Kidney (tissue), 14 donors: ENCODE measurements around the gene NUP85. TPM values are rescaled to one million over a fixed set of nuclear protein-coding genes. Genes with fewer than 3 reads are reported as not detected.
A peak's percentile ranks its signal among the peaks of the same experiment; 100 is the strongest.

ENCODE experiments used
- DNase-seq, 5 donors: peaks; one replicate each; pipeline ENCODE4 v3.0.0-alpha.2; 2013 to 2020
- FAIRE-seq: peaks from 2 replicates; lab custom pipeline; 2012; peaks lifted over from hg19 to GRCh38; lab: Jason Lieb, UNC
- H3K27ac ChIP-seq, 2 donors: one replicate each; pipeline ENCODE4 v1.7.0; 2013; ENCODE audit warnings: low read depth in 2 of 2, low read length in 2 of 2, inconsistent platforms in 1 of 2
- H3K27me3 ChIP-seq: one replicate; pipeline ENCODE4 v1.7.1; 2013; ENCODE audit warnings: low read length, inconsistent platforms; ENCODE audit not compliant: control insufficient read depth, insufficient read depth
- H3K36me3 ChIP-seq, 3 donors: one replicate each; pipeline versions ENCODE4 v1.7.0 to v1.7.1; 2013; ENCODE audit warnings: low read length in 3 of 3, control low read depth in 1 of 3, inconsistent platforms in 1 of 3; ENCODE audit not compliant: insufficient read depth in 3 of 3, control insufficient read depth in 2 of 3
- H3K4me1 ChIP-seq, 3 donors: one replicate each; pipeline versions ENCODE4 v1.7.0 to v1.7.1; 2013; ENCODE audit warnings: low read length in 3 of 3, inconsistent platforms in 1 of 3, low read depth in 1 of 3; ENCODE audit not compliant: control insufficient read depth in 2 of 3, insufficient read depth in 2 of 3
- H3K4me3 ChIP-seq, 3 donors: one replicate each; pipeline versions ENCODE4 v1.7.0 to v1.8.1; 2013; ENCODE audit warnings: low read length in 3 of 3, control low read depth in 1 of 3, inconsistent platforms in 1 of 3
- H3K9ac ChIP-seq, 3 donors: one replicate each; pipeline versions ENCODE4 v1.7.0 to v1.7.1; 2013; ENCODE audit warnings: low read length in 3 of 3, control low read depth in 1 of 3, inconsistent platforms in 1 of 3
- H3K9me3 ChIP-seq, 3 donors: one replicate each; pipeline versions ENCODE4 v1.7.0 to v1.7.1; 2013; ENCODE audit warnings: low read length in 3 of 3, control low read depth in 1 of 3, inconsistent platforms in 1 of 3; ENCODE audit not compliant: control insufficient read depth in 2 of 3, insufficient read depth in 1 of 3
- CTCF ChIP-seq: IDR thresholded peaks from 3 replicates; pipeline ENCODE4 v1.5.1; 2012; ENCODE audit warnings: mild to moderate bottlenecking, moderate library complexity, borderline replicate concordance; ENCODE audit not compliant: insufficient read depth; ENCODE audit errors: extremely low read depth
- intact Hi-C: fragments of 100-400 bp; cut with DNase I; formaldehyde crosslinking; loops from one replicate; pipeline ENCODE4 v1.11.1; 2022
- polyA plus RNA-seq: library from polyadenylated mRNA; stranded (reverse); fragments of 350-450 nt; fragmentation: Illumina TruSeq; extraction: RNeasy Lipid Tissue Mini Kit (QIAGEN cat#74804); gene quantifications from one replicate; pipeline ENCODE4 v1.2.3, GENCODE V29; 2014; ENCODE audit warnings: low read depth, low replicate concordance; ENCODE audit not compliant: insufficient read depth
- total RNA-seq: library from RNA; stranded (reverse); fragmentation: NEBNext Ultra II Directional; extraction: Animal tissue kit (Norgen Biotek cat#: 25700); gene quantifications from one replicate; pipeline ENCODE4 v1.2.1, GENCODE V29; 2021
- donor health status: control.
- donor health status: control.
- donor health status: control.
- donor health status: control.
- donor health status: control.
- donor health status: DM: yes; HTN: yes; CAD: no.
- donor health status: Normal renal cell carcinoma (clear cell type).

NUP85 gene
- total and polyA plus RNA-seq, 2 donors from 2014 or later = 23.9 to 67.1 TPM

GRCh38 chr17:75209061-75209460 lies 3.6 kb downstream of the NUP85 start:
- TF ChIP-seq CTCF = no peak
- no peak for FAIRE-seq

GRCh38 chr17:75218131-75218530 lies 12.7 kb downstream of the NUP85 start:
- FAIRE-seq = no peak
- TF ChIP-seq CTCF = no peak
- H3K36me3 ChIP-seq = peaks cover 4 to 42% (median 31%) of the 10 kb centered on the region in 3 donors

More at GRCh38 chr17:75209061-75209460, 3.6 kb downstream of the NUP85 start:
- Histone ChIP-seq H3K36me3 (peaks cover 4 to 19% (median 9%) of the 10 kb centered on the region in 3 donors), H3K9me3 (no peaks in the 10 kb centered on the region), H3K4me3 (no peak overlapping the region), H3K4me1 (peaks cover 0 to 8% (median 0%) of the 10 kb centered on the region in 3 donors), H3K27ac (no peak overlapping the region), H3K27me3 (no peaks in the 10 kb centered on the region), H3K9ac (no peak overlapping the region)
- DNase-seq = peak in 1 of 5 donors; percentile 0
- intact Hi-C loops = no loop called here

GRCh38 chr17:75219815-75220214 lies 14.3 kb downstream of the NUP85 start:
- FAIRE-seq (no peak), DNase-seq (no peak)
- no peak for TF ChIP-seq CTCF
- Histone ChIP-seq H3K27ac (no peak overlapping the region), H3K4me3 (no peak overlapping the region), H3K9me3 (no peaks in the 10 kb centered on the region), H3K36me3 (peaks cover 4 to 38% (median 27%) of the 10 kb centered on the region in 3 donors), H3K9ac (no peak overlapping the region), H3K4me1 (no peaks in the 10 kb centered on the region), H3K27me3 (no peaks in the 10 kb centered on the region)
- intact Hi-C loops = no loop called here

More at GRCh38 chr17:75218131-75218530, 12.7 kb downstream of the NUP85 start:
- no peak for DNase-seq
- Histone ChIP-seq H3K27me3 (no peaks in the 10 kb centered on the region), H3K27ac (no peak overlapping the region), H3K4me1 (no peaks in the 10 kb centered on the region), H3K9me3 (no peaks in the 10 kb centered on the region), H3K9ac (no peak overlapping the region), H3K4me3 (no peak overlapping the region)
- intact Hi-C loops = no loop called here

- Histone ChIP-seq H3K4me3 (no peak overlapping the region), H3K9me3 (no peaks in the 10 kb centered on the region), H3K9ac (no peak overlapping the region), H3K27me3 (no peaks in the 10 kb centered on the region), H3K27ac (no peak overlapping the region), H3K4me1 (peaks cover 0 to 2% (median 0%) of the 10 kb centered on the region in 3 donors), H3K36me3 (peaks cover 2 to 44% (median 15%) of the 10 kb centered on the region in 3 donors)
- no peak for TF ChIP-seq CTCF
- DNase-seq (no peak), FAIRE-seq (no peak)
- intact Hi-C loops = no loop called here
Observed at GRCh38 chr17:75225016-75225415, 19.5 kb downstream of the NUP85 start.
